ENCODE data around the gene VGLL4.

DNA sequence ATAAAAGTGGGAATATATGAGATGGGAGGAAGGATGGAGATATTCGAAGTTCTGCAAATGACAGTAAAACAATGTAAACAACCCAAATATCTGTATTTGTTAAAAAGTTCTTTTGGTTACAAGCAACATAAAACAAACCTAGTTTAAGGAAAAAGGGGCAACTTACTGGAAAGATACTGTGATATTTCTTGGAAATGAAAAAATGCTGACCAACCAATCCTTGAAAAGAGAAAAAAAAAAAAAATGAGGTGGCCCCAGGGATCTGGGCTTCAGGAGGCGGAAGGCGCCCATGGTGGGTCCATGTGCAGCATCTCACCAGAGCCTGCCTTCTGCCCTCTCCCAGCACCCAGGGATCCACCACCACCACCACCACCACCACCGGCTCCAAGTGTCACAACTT, 59.1 kb downstream of the VGLL4 start:
- no peak for TF ChIP-seq CTCF (IDR thresholded peaks at IDR 0.05)
- TF ChIP-seq POLR2AphosphoS5 (IDR thresholded peaks at IDR 0.05), result no peak

Measured in prostate gland (tissue), 2 donors.